Endothelial cell of umbilical vein (primary cell): Measurements from ENCODE around the gene TMEM35B. TPM values are rescaled to one million over a fixed set of nuclear protein-coding genes. Genes with fewer than 3 reads are reported as not detected.

Experiments
- BruUV-seq: library from RNA; stranded (reverse); fragments of 400-500 nt; replicated peaks from 2 replicates; lab custom pipeline; 2021; lab: Mats Ljungman, UMichigan
- CTCF ChIA-PET: fragments of 300-600, 350-600 bp; sonication (Branson Sonifier 250); formaldehyde crosslinking; loops from one replicate; lab custom pipeline; 2021; ENCODE audit warnings: antibody characterized with exemption, inconsistent platforms; lab: Charles Lee
- POLR2A ChIA-PET: fragments of 300-600, 350-600 bp; sonication (Branson Sonifier 250); formaldehyde crosslinking; loops from one replicate; lab custom pipeline; 2021; ENCODE audit warnings: antibody characterized with exemption, inconsistent platforms; lab: Charles Lee
- DNase-seq: peaks from one replicate; pipeline ENCODE4 v3.0.0-alpha.2; 2011; ENCODE audit warnings: low read depth, low spot score
- FAIRE-seq: peaks from 2 replicates; lab custom pipeline; 2011; peaks lifted over from hg19 to GRCh38; lab: Jason Lieb, UNC
- H2AFZ ChIP-seq: 2 replicates; pipeline ENCODE4 v1.6.0; 2012; ENCODE audit warnings: low read depth, low read length, control low read depth, inconsistent platforms
- H3K27ac ChIP-seq: 2 replicates; pipeline ENCODE4 v1.5.1; 2011; ENCODE audit warnings: low read depth, mild to moderate bottlenecking, control low read depth, low read length, moderate library complexity; ENCODE audit not compliant: insufficient read depth
- H3K27me3 ChIP-seq, 2 experiments: 2 replicates each; pipeline versions ENCODE4 v1.6.0 to v1.6.1; 2011; ENCODE audit warnings: low read length in 2 of 2, mixed read lengths in 1 of 2; ENCODE audit not compliant: control insufficient read depth in 2 of 2, insufficient read depth in 2 of 2
- H3K36me3 ChIP-seq, 2 experiments: 2 replicates in 1 of 2; 3 replicates in 1 of 2; pipeline ENCODE4 v1.5.1; 2011; ENCODE audit warnings: low read length in 2 of 2, mild to moderate bottlenecking in 1 of 2, moderate library complexity in 1 of 2; ENCODE audit not compliant: control insufficient read depth in 2 of 2, insufficient read depth in 2 of 2; ENCODE audit errors: extremely low read depth in 1 of 2
- H3K4me1 ChIP-seq: 3 replicates; pipeline ENCODE4 v1.5.1; 2011; ENCODE audit warnings: mild to moderate bottlenecking, low read length; ENCODE audit not compliant: control insufficient read depth, insufficient read depth; ENCODE audit errors: extremely low read depth
- H3K4me2 ChIP-seq: 2 replicates; pipeline ENCODE4 v1.6.1; 2011; ENCODE audit warnings: low read length, control low read depth, mixed read lengths; ENCODE audit not compliant: insufficient read depth
- H3K4me3 ChIP-seq, 3 experiments: fragments of 200-600 bp in 1 of 3; sonication (generic), shearing (Covaris generic) in 1 of 3; replicated peaks in 1 of 3; 2 replicates each; pipeline ENCODE4 v1.5.1; 2011 to 2016; ENCODE audit warnings: control low read depth in 3 of 3, low read length in 3 of 3, mild to moderate bottlenecking in 2 of 3, inconsistent platforms in 1 of 3, low read depth in 1 of 3, moderate library complexity in 1 of 3; ENCODE audit not compliant: insufficient read depth in 1 of 3
- H3K79me2 ChIP-seq: 2 replicates; pipeline ENCODE4 v1.6.0; 2012; ENCODE audit warnings: low read length, inconsistent platforms; ENCODE audit not compliant: control insufficient read depth, insufficient read depth
- H3K9ac ChIP-seq: replicated peaks from 2 replicates; pipeline ENCODE3; 2011; ENCODE audit warnings: low read length, control low read depth; ENCODE audit not compliant: insufficient read depth; ENCODE audit errors: extremely low read depth
- H3K9me1 ChIP-seq: replicated peaks from 3 replicates; pipeline ENCODE4 v1.6.0; 2011; ENCODE audit warnings: mild to moderate bottlenecking, low read length; ENCODE audit not compliant: control insufficient read depth, insufficient read depth; ENCODE audit errors: extremely low read depth
- H3K9me3 ChIP-seq: replicated peaks from 2 replicates; pipeline ENCODE4 v1.5.1; 2012; ENCODE audit warnings: low read length, inconsistent platforms; ENCODE audit not compliant: control insufficient read depth, insufficient read depth
- H4K20me1 ChIP-seq: replicated peaks from 2 replicates; pipeline ENCODE3; 2011; ENCODE audit warnings: mild to moderate bottlenecking, low read length; ENCODE audit not compliant: control insufficient read depth, insufficient read depth; ENCODE audit errors: extremely low read depth
- CTCF ChIP-seq, 2 donors: IDR thresholded peaks; 1 replicate in 1 of 2; 2 replicates in 1 of 2; pipeline ENCODE4 v1.5.1; 2011; ENCODE audit warnings: low read length in 2 of 2, mild to moderate bottlenecking in 2 of 2, moderate library complexity in 2 of 2, control low read depth in 1 of 2, inconsistent platforms in 1 of 2, low read depth in 1 of 2; ENCODE audit not compliant: insufficient read depth in 1 of 2; ENCODE audit errors: extremely low read depth in 1 of 2
- EZH2 ChIP-seq: IDR thresholded peaks from 2 replicates; pipeline ENCODE4 v1.6.1; 2012; ENCODE audit warnings: borderline replicate concordance, low read depth, mild to moderate bottlenecking, moderate library complexity, low read length, inconsistent platforms; ENCODE audit not compliant: severe bottlenecking
- FOS ChIP-seq: IDR thresholded peaks from 2 replicates; pipeline ENCODE4 v1.6.1; 2011; ENCODE audit warnings: mild to moderate bottlenecking, low read length, moderate library complexity, borderline replicate concordance; ENCODE audit not compliant: insufficient read depth
- GATA2 ChIP-seq: IDR thresholded peaks from 2 replicates; pipeline ENCODE4 v1.7.0; 2011; ENCODE audit warnings: low read depth, mild to moderate bottlenecking, moderate library complexity, mixed read lengths, low read length; ENCODE audit not compliant: insufficient read length, insufficient read depth
- JUN ChIP-seq: IDR thresholded peaks from 2 replicates; pipeline ENCODE4 v1.6.1; 2011; ENCODE audit warnings: borderline replicate concordance, low read depth; ENCODE audit not compliant: insufficient read length, insufficient read depth
- MAX ChIP-seq: IDR thresholded peaks from 2 replicates; pipeline ENCODE4 v1.6.1; 2011; ENCODE audit not compliant: insufficient read depth, insufficient read length
- MYC ChIP-seq: IDR thresholded peaks from one replicate; pipeline ENCODE4 v1.6.1; 2011; ENCODE audit warnings: mild to moderate bottlenecking, low read depth, low read length
- dilution Hi-C: fragments of 300-500 bp; cut with MboI; formaldehyde crosslinking; loops from one replicate; pipeline ENCODE4 v1.15.0; 2019; ENCODE audit warnings: low sequenced_read_pairs; ENCODE audit not compliant: extremely low pct_ligation_motif_present
- intact Hi-C: fragments of 100-400 bp; cut with micrococcal nuclease; formaldehyde crosslinking; loops from one replicate; pipeline ENCODE4 v1.10.0; 2022
- polyA plus RNA-seq, 4 experiments: library from polyadenylated mRNA; depleted of rRNA in 3 of 4; stranded (reverse) in 3 of 4; unstranded in 1 of 4; fragments of >200 nt; gene quantifications; 2 replicates each; pipeline versions ENCODE4 v1.2.1 to v1.2.3, GENCODE V29; 2011 to 2012; ENCODE audit warnings: missing spikeins in 1 of 4
- total RNA-seq: library from RNA; stranded (reverse); gene quantifications from 2 replicates; pipeline ENCODE4 v1.2.3, GENCODE V29; 2021

The TMEM35B gene
- total and polyA plus RNA-seq, 2 donors (not counting 3 experiments of a cell fraction or from before 2014, with no cell fraction given), result 18.7 to 46.2 TPM

- no peaks in the 10 kb centered on the region for H3K36me3 ChIP-seq
- DNase-seq (no peak), FAIRE-seq (no peak)
- H3K27ac ChIP-seq, result no peak overlapping the region
- intact Hi-C loops, result no loop called here
- H3K4me1 ChIP-seq, result no peaks in the 10 kb centered on the region
- ChIA-PET POLR2A (no interaction called here), CTCF (interaction anchor here (1.0 to 1.8 kb wide), 3 partner anchors 9 to 23 kb away, joined by 3 to 7 read pairs (median 4); partner anchors contain the start of gene TMEM35B)
- H3K27me3 ChIP-seq, result peaks cover 0 to 3% of the 10 kb centered on the region in 2 experiments
- H3K4me3 ChIP-seq, result no peak overlapping the region
- no peak overlapping the region for H3K4me2 ChIP-seq
- H3K9ac ChIP-seq, result no peak overlapping the region
- dilution Hi-C loops, result loop anchor here (25.0 kb wide), 1 partner anchor 187 kb away; no protein-coding TSS in a partner anchor
- H4K20me1 ChIP-seq, result no peaks in the 10 kb centered on the region
- no TSS peak for BruUV-seq
- H3K9me3 ChIP-seq, result no peaks in the 10 kb centered on the region
- no peaks in the 10 kb centered on the region for H3K79me2 ChIP-seq
- TF ChIP-seq FOS (no peak), GATA2 (no peak), EZH2 (no peak), CTCF (IDR thresholded peaks at IDR 0.05; ENCODE audit: extremely low read depth in 1 of 2, insufficient read depth in 1 of 2, low read depth in 1 of 2, low read length in 2 of 2) (no peak), MAX (no peak), MYC (no peak), JUN (no peak)
- no peak overlapping the region for H2AFZ ChIP-seq
- H3K9me1 ChIP-seq, result no peaks in the 10 kb centered on the region
Observed at GRCh38 chr1:34975771-34976170, 9.4 kb downstream of the TMEM35B start.
